GM12874 (cell line): Measurements from ENCODE around the gene GDI2.

Source experiments
- CTCF ChIP-seq: IDR thresholded peaks from 2 replicates; pipeline ENCODE4 v1.5.1; 2011; ENCODE audit warnings: low read depth, mild to moderate bottlenecking, control low read depth, low read length, moderate library complexity; ENCODE audit not compliant: insufficient read depth

GDI2 gene

DNA sequence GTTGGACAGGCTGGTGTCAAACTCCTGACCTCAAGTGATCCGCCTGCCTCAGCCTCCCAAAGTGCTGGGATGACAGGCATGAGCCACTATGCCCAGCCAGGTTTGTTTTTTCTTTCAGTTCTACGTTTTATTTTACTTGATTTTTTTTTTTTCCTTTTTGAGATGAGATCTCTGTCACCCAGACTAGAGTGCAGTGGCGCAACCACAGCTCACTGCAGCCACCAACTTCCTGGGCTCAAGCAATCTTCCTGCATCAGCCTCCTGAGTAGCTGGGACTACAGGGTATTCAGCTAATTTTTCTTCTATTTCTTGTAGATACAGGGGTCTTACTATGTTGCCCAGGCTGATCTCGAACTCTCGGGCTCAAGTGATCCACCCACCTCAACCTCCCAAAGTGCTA is 24.3 kb downstream of the GDI2 start:
- no peak for TF ChIP-seq CTCF

- TF ChIP-seq CTCF = no peak
Observed at GRCh38 chr10:5783300-5783699, 29.9 kb downstream of the GDI2 start.

DNA sequence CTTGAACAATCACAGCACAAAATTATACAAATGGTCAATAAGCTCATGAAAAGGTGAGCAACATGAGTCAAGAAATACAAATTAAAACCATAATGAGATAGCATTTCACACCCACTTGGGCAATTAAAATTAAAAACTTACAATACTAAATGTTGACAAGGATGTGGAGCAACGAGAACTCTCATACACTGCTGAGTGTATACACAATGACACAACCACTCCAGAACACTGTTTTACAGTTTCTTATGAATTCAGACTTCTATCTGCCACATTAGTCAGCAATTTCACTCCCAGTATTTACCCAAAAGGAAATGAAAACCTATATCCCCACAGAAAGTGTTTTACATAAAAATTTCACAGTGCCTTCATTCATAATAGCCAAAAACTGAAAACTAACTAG is 31.1 kb downstream of the GDI2 start:
- no peak for TF ChIP-seq CTCF

DNA sequence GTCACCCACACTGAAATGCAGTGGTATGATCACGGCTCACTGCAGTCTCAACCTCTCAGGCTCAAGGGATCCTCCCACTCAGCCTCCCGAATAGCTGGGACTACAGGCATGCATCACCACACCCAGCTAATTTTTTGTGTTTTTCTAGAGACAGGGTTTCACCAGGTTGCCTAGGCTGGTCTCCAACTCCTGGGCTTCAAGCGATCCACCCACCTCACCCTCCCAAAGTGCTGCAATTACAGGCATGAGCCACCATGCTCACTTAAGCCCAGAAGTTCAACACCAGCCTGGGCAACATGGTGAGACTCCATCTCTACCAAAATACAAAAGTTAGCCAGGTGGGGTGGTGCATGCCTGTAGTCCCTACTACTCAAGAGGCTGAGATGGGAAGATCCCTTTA is 33.5 kb downstream of the GDI2 start:
- TF ChIP-seq CTCF = no peak

GRCh38 chr10:5776881-5777197 is 36.4 kb downstream of the GDI2 start:
- TF ChIP-seq CTCF = no peak

GRCh38 chr10:5776136-5776880 is 36.9 kb downstream of the GDI2 start:
- TF ChIP-seq CTCF = no peak

- TF ChIP-seq CTCF = no peak
Observed at GRCh38 chr10:5775685-5776084, 37.5 kb downstream of the GDI2 start.
